Glutamatergic neuron (in vitro differentiated cells): ENCODE measurements around the gene YIPF6. TPM values are rescaled to one million over a fixed set of nuclear protein-coding genes. Genes with fewer than 3 reads are reported as not detected.

Source experiments
- DNase-seq: peaks from one replicate; pipeline ENCODE4 v3.0.0; 2022
- H3K27ac Mint-ChIP-seq: one replicate; pipeline ENCODE4 v1.8.0; 2020; ENCODE audit warnings: mild to moderate bottlenecking, mixed read lengths, inconsistent platforms; ENCODE audit not compliant: unreplicated experiment
- H3K27me3 Mint-ChIP-seq: one replicate; pipeline ENCODE4 v1.8.0; 2020; ENCODE audit warnings: mild to moderate bottlenecking, moderate library complexity, mixed read lengths, inconsistent platforms; ENCODE audit not compliant: unreplicated experiment
- H3K36me3 Mint-ChIP-seq: one replicate; pipeline ENCODE4 v1.8.0; 2020; ENCODE audit warnings: mild to moderate bottlenecking, mixed read lengths, inconsistent platforms; ENCODE audit not compliant: unreplicated experiment
- H3K4me1 Mint-ChIP-seq: one replicate; pipeline ENCODE4 v1.8.0; 2020; ENCODE audit warnings: mild to moderate bottlenecking, low read depth, mixed read lengths, inconsistent platforms; ENCODE audit not compliant: unreplicated experiment
- H3K4me3 Mint-ChIP-seq: one replicate; pipeline ENCODE4 v1.8.0; 2020; ENCODE audit warnings: mild to moderate bottlenecking, mixed read lengths, inconsistent platforms; ENCODE audit not compliant: unreplicated experiment
- H3K9me3 Mint-ChIP-seq: one replicate; pipeline ENCODE4 v1.8.0; 2020; ENCODE audit warnings: mild to moderate bottlenecking, moderate library complexity, mixed read lengths, inconsistent platforms; ENCODE audit not compliant: unreplicated experiment
- total RNA-seq: library from RNA; stranded (reverse); fragmentation: NEBNext Ultra II Directional; extraction: Animal tissue kit (Norgen Biotek cat#: 25700); gene quantifications from one replicate; pipeline ENCODE4 v1.2.1, GENCODE V29; 2021; ENCODE audit not compliant: unreplicated experiment
- TF ChIP-seq, protein P1 (sequence below): fragments of 200-600 bp; sonication (generic); IDR thresholded peaks from one replicate; pipeline ENCODE4 v1.5.0; 2021; ENCODE audit not compliant: partially characterized antibody, unreplicated experiment

YIPF6 gene
- total RNA-seq, 1 donor from 2014 or later, result 47.2 TPM

DNA sequence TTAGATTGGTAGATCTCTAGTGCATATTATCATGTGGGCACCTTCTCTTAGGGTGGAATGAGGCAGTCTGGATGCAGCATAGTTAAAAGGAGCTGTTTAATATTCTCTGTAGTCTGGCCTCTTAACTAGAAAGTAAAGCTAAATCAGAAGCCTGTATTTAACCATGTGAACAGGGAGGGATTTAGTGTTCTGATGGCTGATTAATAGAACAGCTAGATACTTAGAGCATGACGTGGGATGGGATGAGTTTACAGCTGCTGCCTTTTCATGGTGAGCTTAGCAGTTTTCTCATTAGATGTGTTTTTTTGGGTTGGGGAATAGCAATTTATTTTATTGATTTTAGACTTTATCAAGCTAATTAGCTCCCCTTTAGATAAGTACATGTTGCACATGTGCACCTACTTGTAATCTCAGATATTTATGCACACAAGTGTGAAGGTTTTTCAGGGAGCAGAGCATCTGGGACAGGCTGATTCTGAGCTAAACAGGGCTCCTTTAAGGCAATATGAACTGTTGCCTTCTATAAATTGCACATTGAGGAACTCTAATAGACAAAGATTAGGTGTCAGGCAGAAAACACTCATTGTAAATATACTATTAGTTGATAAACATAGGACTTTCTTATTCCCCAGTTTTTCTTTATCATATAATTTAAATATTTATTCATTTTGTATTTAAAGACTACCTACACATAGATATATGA is 34.1 kb downstream of the YIPF6 start:
- Mint-ChIP-seq H3K27me3 (no peaks in the 10 kb centered on the region), H3K27ac (no peak overlapping the region), H3K9me3 (no peaks in the 10 kb centered on the region), H3K4me1 (no peaks in the 10 kb centered on the region), H3K4me3 (no peak overlapping the region), H3K36me3 (peaks cover 5% of the 10 kb centered on the region)
- TF ChIP-seq, protein P1, sequence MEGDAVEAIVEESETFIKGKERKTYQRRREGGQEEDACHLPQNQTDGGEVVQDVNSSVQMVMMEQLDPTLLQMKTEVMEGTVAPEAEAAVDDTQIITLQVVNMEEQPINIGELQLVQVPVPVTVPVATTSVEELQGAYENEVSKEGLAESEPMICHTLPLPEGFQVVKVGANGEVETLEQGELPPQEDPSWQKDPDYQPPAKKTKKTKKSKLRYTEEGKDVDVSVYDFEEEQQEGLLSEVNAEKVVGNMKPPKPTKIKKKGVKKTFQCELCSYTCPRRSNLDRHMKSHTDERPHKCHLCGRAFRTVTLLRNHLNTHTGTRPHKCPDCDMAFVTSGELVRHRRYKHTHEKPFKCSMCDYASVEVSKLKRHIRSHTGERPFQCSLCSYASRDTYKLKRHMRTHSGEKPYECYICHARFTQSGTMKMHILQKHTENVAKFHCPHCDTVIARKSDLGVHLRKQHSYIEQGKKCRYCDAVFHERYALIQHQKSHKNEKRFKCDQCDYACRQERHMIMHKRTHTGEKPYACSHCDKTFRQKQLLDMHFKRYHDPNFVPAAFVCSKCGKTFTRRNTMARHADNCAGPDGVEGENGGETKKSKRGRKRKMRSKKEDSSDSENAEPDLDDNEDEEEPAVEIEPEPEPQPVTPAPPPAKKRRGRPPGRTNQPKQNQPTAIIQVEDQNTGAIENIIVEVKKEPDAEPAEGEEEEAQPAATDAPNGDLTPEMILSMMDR, result no peak
- no peak for DNase-seq

DNA sequence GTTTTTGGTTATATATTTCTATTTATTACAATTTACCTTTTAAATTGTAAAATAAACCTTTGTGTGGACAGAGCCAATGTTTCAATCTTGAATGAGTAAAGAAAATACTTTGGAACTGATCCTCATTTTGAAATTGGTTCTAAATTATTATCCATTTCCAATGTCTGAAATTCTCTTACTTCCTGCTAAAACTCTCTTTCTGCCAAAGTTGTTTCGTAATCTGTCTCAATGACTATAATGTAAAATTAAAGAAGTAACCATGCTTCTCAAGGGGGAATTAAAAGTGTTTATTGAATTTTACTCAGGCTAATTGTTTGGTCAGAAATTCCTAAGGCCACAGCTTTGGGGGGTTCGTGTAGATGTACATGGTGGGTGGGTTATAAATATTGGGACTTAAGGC is 34.8 kb downstream of the YIPF6 start:
- TF ChIP-seq, protein P1, result no peak
- Mint-ChIP-seq H3K4me3 (no peak overlapping the region), H3K27me3 (no peaks in the 10 kb centered on the region), H3K4me1 (no peaks in the 10 kb centered on the region), H3K36me3 (peaks cover 5% of the 10 kb centered on the region), H3K9me3 (no peaks in the 10 kb centered on the region), H3K27ac (no peak overlapping the region)
- DNase-seq, result no peak

DNA sequence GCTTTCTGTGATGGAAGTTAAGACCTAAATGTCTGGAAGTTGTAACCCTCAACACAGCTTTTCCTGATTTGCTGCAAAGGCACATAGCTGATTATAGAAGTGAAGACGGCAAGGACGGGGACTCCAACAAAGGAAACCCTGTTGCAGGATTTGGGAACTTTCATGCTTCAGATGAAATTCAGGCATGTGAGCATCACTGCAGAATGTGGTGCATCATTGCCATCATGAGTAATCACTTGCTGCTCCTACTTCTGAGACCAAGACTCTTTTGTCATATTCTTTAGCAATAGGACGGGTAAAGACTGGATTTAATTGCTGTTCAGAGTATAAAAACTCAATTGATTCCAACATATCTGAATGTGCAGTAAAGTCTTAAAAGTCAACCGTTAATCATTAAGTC is 35.8 kb downstream of the YIPF6 start:
- Mint-ChIP-seq H3K36me3 (no peaks in the 10 kb centered on the region), H3K4me3 (no peak overlapping the region), H3K9me3 (no peaks in the 10 kb centered on the region), H3K4me1 (no peaks in the 10 kb centered on the region), H3K27me3 (no peaks in the 10 kb centered on the region), H3K27ac (no peak overlapping the region)
- no peak for DNase-seq
- TF ChIP-seq, protein P1, result no peak

DNA sequence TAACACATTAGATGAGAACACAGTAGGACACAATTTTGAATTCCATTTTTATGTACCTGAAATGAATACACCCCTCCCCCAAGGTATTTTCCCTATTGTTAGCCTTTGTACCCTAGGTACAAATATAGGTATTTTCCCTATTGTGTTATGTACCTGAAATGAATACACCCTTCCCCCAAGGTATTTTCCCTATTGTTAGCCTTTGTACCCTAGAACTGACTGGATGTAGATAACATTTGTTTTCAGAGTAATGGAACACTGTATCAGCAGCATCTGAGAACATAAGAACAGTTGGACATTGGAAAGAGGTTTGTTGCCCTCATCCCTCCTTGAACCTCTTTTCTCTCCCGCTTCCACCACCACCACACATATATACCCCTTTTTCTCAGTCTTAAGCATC is 37.6 kb downstream of the YIPF6 start:
- no peaks in the 10 kb centered on the region for H3K27me3 Mint-ChIP-seq
- H3K36me3 Mint-ChIP-seq, result no peaks in the 10 kb centered on the region
- H3K9me3 Mint-ChIP-seq, result no peaks in the 10 kb centered on the region
- TF ChIP-seq, protein P1, result no peak
- no peak for DNase-seq
- H3K4me3 Mint-ChIP-seq, result no peak overlapping the region
- H3K27ac Mint-ChIP-seq, result no peak overlapping the region
- H3K4me1 Mint-ChIP-seq, result no peaks in the 10 kb centered on the region

- Mint-ChIP-seq H3K27me3 (no peaks in the 10 kb centered on the region), H3K27ac (no peak overlapping the region), H3K9me3 (peaks cover 2% of the 10 kb centered on the region), H3K4me3 (no peak overlapping the region), H3K4me1 (no peaks in the 10 kb centered on the region), H3K36me3 (no peaks in the 10 kb centered on the region)
- DNase-seq, result no peak
- TF ChIP-seq, protein P1, result no peak
Observed at GRCh38 chrX:68536884-68537283, 38.0 kb downstream of the YIPF6 start.
